Adrenal gland (tissue), 12 donors: Measurements from ENCODE around the gene ING5. TPM values are rescaled to one million over a fixed set of nuclear protein-coding genes. Genes with fewer than 3 reads are reported as not detected.

Experiments used
- DNase-seq, 7 donors: peaks; one replicate each; pipeline ENCODE4 v3.0.0-alpha.2; 2019 to 2020
- H3K27ac ChIP-seq, 5 donors: fragments of 200-600 bp; sonication (generic) in 4 of 5; 1 replicate in 3 of 5; 2 replicates in 2 of 5; pipeline versions ENCODE4 v1.5.1 to v1.8.0; 2016 to 2020; ENCODE audit warnings: mild to moderate bottlenecking in 1 of 5
- H3K27me3 ChIP-seq: fragments of 200-600 bp; 2 replicates; pipeline ENCODE4 v1.8.0; 2021
- H3K36me3 ChIP-seq, 2 donors: fragments of 200-600 bp; replicated peaks in 1 of 2; 1 replicate in 1 of 2; 2 replicates in 1 of 2; pipeline versions ENCODE4 v1.5.1 to v1.8.0; 2018 to 2022
- H3K4me1 ChIP-seq, 2 donors: fragments of 200-600 bp; replicated peaks in 1 of 2; 1 replicate in 1 of 2; 2 replicates in 1 of 2; pipeline versions ENCODE4 v1.5.1 to v1.8.0; 2018 to 2021
- H3K4me3 ChIP-seq, 4 donors: fragments of 200-600 bp; sonication (generic) in 3 of 4; one replicate each; pipeline ENCODE4 v1.5.1; 2016 to 2018
- H3K9me3 ChIP-seq, 3 donors: fragments of 200-600 bp; sonication (generic) in 1 of 3; replicated peaks in 1 of 3; 1 replicate in 2 of 3; 2 replicates in 1 of 3; pipeline versions ENCODE4 v1.5.1 to v1.8.0; 2016 to 2021
- CTCF ChIP-seq, 6 experiments: fragments of 450-650 bp in 4 of 6; fragments of 200-600 bp in 2 of 6; sonication (generic) in 1 of 6; IDR thresholded peaks; 1 replicate in 5 of 6; 2 replicates in 1 of 6; pipeline versions ENCODE4 v1.5.1 to v1.8.0; 2016 to 2021; ENCODE audit warnings: antibody characterized with exemption in 6 of 6, mild to moderate bottlenecking in 2 of 6, moderate library complexity in 1 of 6
- POLR2A ChIP-seq, 2 donors: fragments of 450-650 bp; IDR thresholded peaks; one replicate each; pipeline ENCODE4 v1.6.1; 2017; ENCODE audit warnings: antibody characterized with exemption in 2 of 2, mild to moderate bottlenecking in 2 of 2, moderate library complexity in 1 of 2
- WGBS, 4 donors: extraction: QIAGEN DNeasy Blood & Tissue Kit in 2 of 4; methylation state at CpG; one replicate each; pipeline versions ENCODE4 v1.1.5 to v1.1.7; 2013 to 2017; 5-methylcytosine and 5-hydroxymethylcytosine counted together
- intact Hi-C, 2 donors: fragments of 100-400 bp; cut with DNase I; formaldehyde crosslinking; loops; one replicate each; pipeline versions ENCODE4 v1.14.1 to v1.15.0; 2022 to 2023
- polyA plus RNA-seq, 3 donors: library from polyadenylated mRNA; stranded (reverse); fragments of 200-250 nt in 2 of 3; fragments of 350-450 nt in 1 of 3; fragmentation: Illumina TruSeq in 1 of 3; extraction: RNeasy Lipid Tissue Mini Kit (QIAGEN cat#74804) in 1 of 3; gene quantifications; one replicate each; pipeline ENCODE4 v1.2.3, GENCODE V29; 2013 to 2014
- total RNA-seq, 9 donors: library from RNA; depleted of rRNA in 4 of 9; stranded (reverse); fragments of >200 nt in 4 of 9; fragments of 120-200 nt in 1 of 9; fragmentation: NEBNext Ultra II Directional in 1 of 9; extraction: Animal tissue kit (Norgen Biotek cat#: 25700) in 1 of 9; gene quantifications; one replicate each; pipeline versions ENCODE4 v1.1.0 to v1.2.4, GENCODE V29; 2013 to 2023
- donor health status: healthy with polysubstance abuse.
- donor health status: Bipolar disorder and iron deficiency.
- donor health status: DM: yes; HTN: yes; CAD: no.
- donor health status: DM: no; HTN: no; CAD: no.
- donor health status: DM: no; HTN: no; CAD: no.
- donor health status: DM: yes; HTN: yes; CAD: no.

ING5 gene
- total and polyA plus RNA-seq, 12 donors = 13.3 to 83.1 (median 31.7) TPM

- intact Hi-C loops = no loop called here
- Histone ChIP-seq H3K27ac (no peak overlapping the region), H3K4me3 (no peak overlapping the region), H3K27me3 (peaks cover 20% of the 10 kb centered on the region), H3K36me3 (no peaks in the 10 kb centered on the region), H3K9me3 (no peaks in the 10 kb centered on the region), H3K4me1 (no peaks in the 10 kb centered on the region)
- DNase-seq = peak in 3 of 7 donors; percentile 0 to 20 (median 16)
- TF ChIP-seq CTCF (IDR thresholded peaks at IDR 0.05) (no peak), POLR2A (IDR thresholded peaks at IDR 0.05) (no peak)
- WGBS, 4 donors = 61 to 78% (median 68%) methylated on average over 5 to 29 of the region's 29 CpGs
Observed at GRCh38 chr2:241773511-241774418, 71.9 kb downstream of the ING5 start.

- Histone ChIP-seq H3K27ac (no peak overlapping the region), H3K36me3 (no peaks in the 10 kb centered on the region), H3K4me1 (no peaks in the 10 kb centered on the region), H3K27me3 (peaks cover 20% of the 10 kb centered on the region), H3K9me3 (no peaks in the 10 kb centered on the region), H3K4me3 (no peak overlapping the region)
- 42 to 51% (median 45%) methylated on average over 16 to 40 of the region's 40 CpGs for WGBS, 4 donors
- peak; percentile 56 to 82 (median 72) for DNase-seq
- intact Hi-C loops = no loop called here
- no peak for TF ChIP-seq POLR2A (IDR thresholded peaks at IDR 0.05)
- no peak for TF ChIP-seq CTCF (IDR thresholded peaks at IDR 0.05)
Observed at GRCh38 chr2:241774419-241775222, 72.8 kb downstream of the ING5 start.

- H3K27ac ChIP-seq = no peak overlapping the region
- no peaks in the 10 kb centered on the region for H3K4me1 ChIP-seq
- intact Hi-C loops = no loop called here
- H3K9me3 ChIP-seq = no peaks in the 10 kb centered on the region
- H3K4me3 ChIP-seq = no peak overlapping the region
- WGBS, 4 donors = 67 to 76% (median 70%) methylated on average over 15 to 34 of the region's 34 CpGs
- no peak for TF ChIP-seq POLR2A (IDR thresholded peaks at IDR 0.05)
- TF ChIP-seq CTCF (IDR thresholded peaks at IDR 0.05) = no peak
- DNase-seq = peak in 2 of 7 donors; percentile 22 to 46
- peaks cover 20% of the 10 kb centered on the region for H3K27me3 ChIP-seq
- H3K36me3 ChIP-seq = no peaks in the 10 kb centered on the region
Observed at GRCh38 chr2:241775223-241776177, 73.7 kb downstream of the ING5 start.
